Colonic mucosa (tissue), 4 donors: ENCODE results near the gene SF1. TPM values are rescaled to one million over a fixed set of nuclear protein-coding genes. Genes with fewer than 3 reads are reported as not detected.

Source experiments
- DNase-seq: peaks from one replicate; pipeline ENCODE4 v3.0.0-alpha.2; 2020
- H3K27ac ChIP-seq: fragments of 200-600 bp; one replicate; pipeline ENCODE4 v1.8.0; 2021
- H3K27me3 ChIP-seq: fragments of 200-600 bp; one replicate; pipeline ENCODE4 v1.8.0; 2021
- H3K36me3 ChIP-seq: fragments of 200-600 bp; one replicate; pipeline ENCODE4 v1.8.0; 2021
- H3K4me1 ChIP-seq: fragments of 200-600 bp; one replicate; pipeline ENCODE4 v1.8.0; 2021; ENCODE audit warnings: mild to moderate bottlenecking
- H3K4me3 ChIP-seq: fragments of 200-600 bp; one replicate; pipeline ENCODE4 v1.8.0; 2021
- H3K9ac ChIP-seq, 2 donors: one replicate each; pipeline ENCODE4 v1.7.0; 2013; ENCODE audit warnings: control low read depth in 2 of 2, low read depth in 2 of 2, low read length in 2 of 2
- H3K9me3 ChIP-seq: fragments of 200-600 bp; one replicate; pipeline ENCODE4 v1.8.0; 2021
- intact Hi-C: fragments of 100-400 bp; cut with DNase I; formaldehyde crosslinking; loops from one replicate; pipeline ENCODE4 v1.14.1; 2022
- total RNA-seq, 2 donors: library from RNA; stranded (reverse); fragmentation: NEBNext Ultra II Directional in 1 of 2; extraction: Animal tissue kit (Norgen Biotek cat#: 25700) in 1 of 2; gene quantifications; one replicate each; pipeline ENCODE4 v1.2.1, GENCODE V29; 2021
- TF ChIP-seq, protein P1 (sequence below): fragments of 200-600 bp; IDR thresholded peaks from one replicate; pipeline ENCODE4 v1.8.0; 2022; ENCODE audit warnings: antibody characterized with exemption, mild to moderate bottlenecking
- donor health status: healthy.
- donor health status: DM: no; HTN: no; CAD: no.
- donor health status: DM: no; HTN: no; CAD: no.

SF1 gene
- total RNA-seq, 2 donors from 2014 or later = 164 to 220 TPM

DNA sequence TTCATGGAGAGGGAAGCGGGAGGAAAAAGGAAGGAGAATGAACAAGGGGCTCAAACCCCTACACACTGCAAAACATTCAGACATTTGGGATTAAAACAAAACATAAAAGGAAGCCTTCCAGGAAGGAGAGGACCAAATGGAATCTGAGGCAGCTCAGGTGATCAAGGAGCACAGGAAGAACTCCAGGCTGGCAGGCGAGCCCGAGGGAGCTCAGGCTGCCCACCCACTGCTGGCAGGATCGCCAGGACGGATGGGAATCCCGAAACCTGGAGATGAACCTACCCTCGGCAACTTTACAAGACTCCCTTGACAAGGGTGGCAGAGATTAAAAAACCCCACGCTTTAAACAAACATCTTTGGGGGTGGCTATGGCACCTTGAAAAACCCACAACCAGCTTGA, 13.6 kb downstream of the SF1 start:
- Histone ChIP-seq H3K4me1 (peaks cover 7% of the 10 kb centered on the region), H3K4me3 (no peak overlapping the region), H3K9me3 (no peaks in the 10 kb centered on the region), H3K27ac (peak overlapping the region; percentile 34), H3K36me3 (peaks cover 46% of the 10 kb centered on the region), H3K27me3 (no peaks in the 10 kb centered on the region), H3K9ac (no peak overlapping the region)
- TF ChIP-seq, protein P1, sequence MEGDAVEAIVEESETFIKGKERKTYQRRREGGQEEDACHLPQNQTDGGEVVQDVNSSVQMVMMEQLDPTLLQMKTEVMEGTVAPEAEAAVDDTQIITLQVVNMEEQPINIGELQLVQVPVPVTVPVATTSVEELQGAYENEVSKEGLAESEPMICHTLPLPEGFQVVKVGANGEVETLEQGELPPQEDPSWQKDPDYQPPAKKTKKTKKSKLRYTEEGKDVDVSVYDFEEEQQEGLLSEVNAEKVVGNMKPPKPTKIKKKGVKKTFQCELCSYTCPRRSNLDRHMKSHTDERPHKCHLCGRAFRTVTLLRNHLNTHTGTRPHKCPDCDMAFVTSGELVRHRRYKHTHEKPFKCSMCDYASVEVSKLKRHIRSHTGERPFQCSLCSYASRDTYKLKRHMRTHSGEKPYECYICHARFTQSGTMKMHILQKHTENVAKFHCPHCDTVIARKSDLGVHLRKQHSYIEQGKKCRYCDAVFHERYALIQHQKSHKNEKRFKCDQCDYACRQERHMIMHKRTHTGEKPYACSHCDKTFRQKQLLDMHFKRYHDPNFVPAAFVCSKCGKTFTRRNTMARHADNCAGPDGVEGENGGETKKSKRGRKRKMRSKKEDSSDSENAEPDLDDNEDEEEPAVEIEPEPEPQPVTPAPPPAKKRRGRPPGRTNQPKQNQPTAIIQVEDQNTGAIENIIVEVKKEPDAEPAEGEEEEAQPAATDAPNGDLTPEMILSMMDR = no peak
- intact Hi-C loops = no loop called here
- DNase-seq = no peak

DNA sequence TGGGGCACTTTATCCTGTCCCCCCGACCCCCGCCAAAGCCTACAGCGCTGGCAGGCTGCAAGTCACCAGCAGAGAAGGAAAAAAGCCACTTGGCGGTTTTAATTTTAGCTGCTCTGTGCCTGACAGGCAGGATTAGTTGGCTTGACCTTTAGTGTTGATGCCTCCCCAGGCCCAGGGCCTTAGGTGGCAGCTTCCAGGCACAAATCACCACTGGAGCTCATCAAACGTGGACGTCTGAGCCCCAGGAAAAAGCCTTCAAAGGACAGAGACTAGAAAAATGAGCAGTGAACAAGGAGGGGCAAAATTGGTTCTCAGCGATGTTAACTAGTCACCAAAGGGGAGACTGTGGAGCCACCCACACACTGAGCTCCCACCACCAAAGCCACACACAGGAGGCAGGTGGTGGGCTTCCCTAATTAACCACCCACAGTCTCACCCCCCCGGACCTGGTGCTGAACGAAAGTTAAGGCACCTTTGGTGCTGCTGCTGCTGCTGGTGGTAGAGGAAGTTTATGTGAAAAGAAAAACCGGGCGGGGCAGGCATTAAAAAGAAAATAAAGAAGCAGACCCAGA, 14.2 kb downstream of the SF1 start:
- Histone ChIP-seq H3K4me1 (peaks cover 7% of the 10 kb centered on the region), H3K36me3 (peaks cover 40% of the 10 kb centered on the region), H3K4me3 (no peak overlapping the region), H3K9ac (no peak overlapping the region), H3K9me3 (no peaks in the 10 kb centered on the region), H3K27ac (peak overlapping the region; percentile 34), H3K27me3 (no peaks in the 10 kb centered on the region)
- TF ChIP-seq, protein P1 = no peak
- DNase-seq = no peak
- intact Hi-C loops = no loop called here

DNA sequence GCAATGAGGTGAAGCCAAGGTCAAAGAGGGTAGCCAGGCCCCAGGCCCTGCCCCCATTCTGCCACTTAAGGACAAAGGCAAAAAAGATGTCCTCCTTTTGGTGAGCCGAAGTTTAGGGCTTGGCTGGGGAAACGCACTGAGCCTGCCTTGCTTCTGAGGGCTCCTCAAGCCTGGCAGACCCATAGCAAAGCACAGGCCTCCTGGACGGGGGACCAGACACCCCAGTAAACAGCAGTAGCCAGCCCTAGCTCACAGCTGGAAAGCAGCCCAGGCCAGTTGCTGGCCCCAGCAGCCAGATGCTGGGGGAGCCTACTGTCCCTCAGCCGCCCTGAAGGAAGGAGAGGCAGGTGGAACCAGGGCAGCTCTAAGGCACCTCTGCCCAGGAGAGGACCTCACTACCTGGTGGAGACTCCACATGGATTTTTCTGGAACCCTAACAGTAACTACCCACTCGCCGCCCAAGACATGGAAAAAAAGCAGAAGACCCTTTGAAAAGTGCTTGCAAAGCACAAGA, 14.8 kb downstream of the SF1 start:
- intact Hi-C loops = no loop called here
- H3K9me3 ChIP-seq = no peaks in the 10 kb centered on the region
- peaks cover 7% of the 10 kb centered on the region for H3K4me1 ChIP-seq
- H3K36me3 ChIP-seq = peaks cover 35% of the 10 kb centered on the region
- no peaks in the 10 kb centered on the region for H3K27me3 ChIP-seq
- H3K4me3 ChIP-seq = no peak overlapping the region
- no peak for DNase-seq
- peak overlapping the region; percentile 34 for H3K27ac ChIP-seq
- H3K9ac ChIP-seq = peak overlapping the region in 1 of 2 donors; percentile 18
- TF ChIP-seq, protein P1 = no peak

DNA sequence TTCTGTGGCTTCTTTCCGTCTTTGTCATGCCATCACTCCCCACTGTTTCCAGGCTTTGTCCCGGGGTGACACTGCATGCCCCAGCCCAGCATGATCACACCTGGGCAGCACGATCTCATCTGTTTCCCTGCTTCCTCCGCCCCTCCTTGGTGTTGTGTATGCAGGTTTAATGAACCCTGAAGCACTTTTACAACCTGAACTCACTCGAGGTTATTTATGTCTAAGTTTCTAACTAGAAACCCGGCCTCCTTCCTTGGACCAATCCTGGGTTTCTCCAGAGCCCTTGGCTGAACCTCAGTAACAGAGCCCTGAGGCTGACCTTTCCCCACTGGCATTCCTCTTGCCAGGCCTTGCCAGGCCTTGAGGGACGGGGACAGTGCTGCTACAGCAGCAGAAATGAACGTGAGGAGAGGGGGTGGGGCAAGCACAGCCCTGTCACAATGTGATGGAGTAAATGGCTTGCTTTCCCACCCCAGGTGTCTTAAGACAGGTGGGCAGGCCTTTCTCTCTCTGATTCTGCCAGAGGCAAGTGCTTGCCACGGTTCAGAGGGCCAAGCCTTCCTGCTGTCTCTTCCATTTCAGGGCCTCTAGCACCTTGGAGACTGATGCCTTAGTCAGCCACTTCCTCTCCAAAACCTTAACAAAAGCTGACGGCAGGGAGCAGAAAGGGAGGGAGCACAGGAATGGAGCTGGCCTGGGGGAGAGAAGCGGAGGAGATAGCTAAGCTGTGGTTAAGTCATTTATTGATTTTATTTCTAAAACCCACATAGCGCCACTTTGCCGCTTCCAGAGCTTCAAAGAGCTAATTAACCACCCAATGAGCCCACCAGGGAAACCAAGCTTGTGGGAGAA, 15.4 kb downstream of the SF1 start:
- Histone ChIP-seq H3K4me1 (peaks cover 7% of the 10 kb centered on the region), H3K4me3 (no peak overlapping the region), H3K9ac (peak overlapping the region in 1 of 2 donors; percentile 18), H3K27me3 (no peaks in the 10 kb centered on the region), H3K27ac (peak overlapping the region; percentile 34), H3K9me3 (no peaks in the 10 kb centered on the region), H3K36me3 (peaks cover 32% of the 10 kb centered on the region)
- intact Hi-C loops = no loop called here
- DNase-seq = no peak
- TF ChIP-seq, protein P1 = no peak

DNA sequence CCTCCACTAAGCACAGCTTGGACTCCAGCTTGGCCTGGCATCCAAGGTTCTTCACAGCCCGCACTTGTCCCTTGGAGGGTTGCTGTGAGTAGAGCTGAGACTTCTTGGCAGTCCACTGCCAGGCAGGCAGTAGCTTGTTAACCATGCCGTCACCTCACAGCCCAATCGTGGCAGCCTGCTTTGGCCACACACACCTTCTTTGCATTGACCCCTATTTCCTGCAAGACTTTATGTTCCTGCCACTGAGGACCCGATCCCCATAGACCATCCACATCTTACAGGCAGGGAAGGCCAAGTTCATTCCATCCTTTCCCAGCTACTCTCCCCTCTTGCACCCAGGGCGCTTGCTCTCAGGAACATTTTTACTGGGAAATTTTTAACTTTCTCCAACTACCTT, 16.1 kb downstream of the SF1 start:
- no peaks in the 10 kb centered on the region for H3K9me3 ChIP-seq
- H3K27me3 ChIP-seq = no peaks in the 10 kb centered on the region
- no peak overlapping the region for H3K9ac ChIP-seq
- H3K36me3 ChIP-seq = peaks cover 25% of the 10 kb centered on the region
- intact Hi-C loops = no loop called here
- H3K27ac ChIP-seq = no peak overlapping the region
- H3K4me3 ChIP-seq = no peak overlapping the region
- TF ChIP-seq, protein P1 = no peak
- peaks cover 7% of the 10 kb centered on the region for H3K4me1 ChIP-seq
- DNase-seq = no peak
